ENCODE data around the gene SLC2A10.

The SLC2A10 gene

DNA sequence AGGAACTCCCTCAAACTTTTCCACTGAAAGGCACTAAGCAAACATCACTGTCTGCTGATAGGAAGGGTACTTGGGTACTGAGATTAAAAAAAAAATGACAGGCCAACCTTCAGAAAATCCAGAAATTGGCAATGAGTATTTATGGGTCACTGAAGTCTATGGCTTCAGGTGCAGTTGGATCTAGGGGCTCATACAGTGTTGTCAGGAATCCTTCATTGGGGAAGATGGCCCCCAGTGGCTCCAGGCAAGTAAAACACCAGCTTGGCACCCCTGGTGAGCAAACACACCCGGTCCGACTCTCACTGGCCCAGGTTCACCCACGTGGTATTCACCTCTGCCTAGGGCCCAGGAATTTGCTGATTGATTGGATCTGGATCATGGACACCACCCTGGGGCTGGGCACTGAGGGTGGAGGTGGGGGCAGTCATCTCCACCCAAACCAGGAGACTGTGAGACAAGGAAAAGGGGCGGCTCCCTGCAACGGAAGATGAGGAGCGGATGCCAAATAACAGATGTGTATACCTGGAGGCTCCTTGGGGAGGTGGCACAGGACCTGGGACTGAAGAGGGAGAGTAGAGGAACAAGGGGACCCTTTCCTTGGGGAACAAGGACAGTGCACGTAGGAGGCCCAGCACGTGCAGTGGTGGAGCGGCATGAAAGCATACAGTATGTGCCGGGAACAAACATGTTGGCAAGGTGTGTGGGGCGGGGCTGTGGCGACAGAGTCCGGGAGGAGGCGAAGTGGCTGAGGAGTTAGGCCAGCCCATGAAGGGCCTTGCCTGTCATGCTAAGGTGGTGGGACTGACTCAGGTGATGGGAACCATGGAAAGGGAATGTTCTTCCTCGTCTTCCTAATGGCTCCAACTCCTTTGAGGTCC is 4.7 kb downstream of the SLC2A10 start:
- POLR2A ChIA-PET, result no interaction called here
- CTCF ChIA-PET, result interaction anchor here (0.9 kb wide), 1 partner anchor 38 kb away, joined by 3 read pairs; no protein-coding TSS in a partner anchor
- TF ChIP-seq, protein P1, sequence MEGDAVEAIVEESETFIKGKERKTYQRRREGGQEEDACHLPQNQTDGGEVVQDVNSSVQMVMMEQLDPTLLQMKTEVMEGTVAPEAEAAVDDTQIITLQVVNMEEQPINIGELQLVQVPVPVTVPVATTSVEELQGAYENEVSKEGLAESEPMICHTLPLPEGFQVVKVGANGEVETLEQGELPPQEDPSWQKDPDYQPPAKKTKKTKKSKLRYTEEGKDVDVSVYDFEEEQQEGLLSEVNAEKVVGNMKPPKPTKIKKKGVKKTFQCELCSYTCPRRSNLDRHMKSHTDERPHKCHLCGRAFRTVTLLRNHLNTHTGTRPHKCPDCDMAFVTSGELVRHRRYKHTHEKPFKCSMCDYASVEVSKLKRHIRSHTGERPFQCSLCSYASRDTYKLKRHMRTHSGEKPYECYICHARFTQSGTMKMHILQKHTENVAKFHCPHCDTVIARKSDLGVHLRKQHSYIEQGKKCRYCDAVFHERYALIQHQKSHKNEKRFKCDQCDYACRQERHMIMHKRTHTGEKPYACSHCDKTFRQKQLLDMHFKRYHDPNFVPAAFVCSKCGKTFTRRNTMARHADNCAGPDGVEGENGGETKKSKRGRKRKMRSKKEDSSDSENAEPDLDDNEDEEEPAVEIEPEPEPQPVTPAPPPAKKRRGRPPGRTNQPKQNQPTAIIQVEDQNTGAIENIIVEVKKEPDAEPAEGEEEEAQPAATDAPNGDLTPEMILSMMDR (IDR thresholded peaks at IDR 0.05; ENCODE audit: insufficient read depth, low read length, missing control alignments), result no peak

DNA sequence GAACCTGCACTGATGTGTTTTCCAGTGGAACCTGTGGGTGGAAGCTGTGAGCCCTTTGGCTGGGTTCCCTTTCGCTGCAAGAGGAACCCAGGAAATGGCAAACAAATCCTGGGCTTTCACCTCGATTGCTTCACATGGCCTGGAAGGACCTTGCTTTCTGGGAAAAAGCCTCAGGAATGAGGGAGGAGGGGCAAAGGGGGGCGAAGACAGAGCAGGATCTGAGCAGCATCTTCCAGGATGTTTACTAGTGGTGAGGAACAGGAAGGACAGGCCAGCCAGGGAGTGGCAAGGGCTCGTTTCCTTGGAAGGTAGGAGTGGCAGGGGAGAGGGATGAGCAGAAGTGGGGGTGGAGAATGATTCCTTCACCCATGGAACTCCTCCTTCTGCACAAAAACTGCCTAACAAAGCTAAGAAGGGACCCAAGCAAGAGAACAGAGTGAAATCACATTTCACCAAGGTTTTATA is 5.9 kb downstream of the SLC2A10 start:
- H3K4me3 ChIP-seq (ENCODE audit: low read depth, low read length), result no peak overlapping the region
- ChIA-PET CTCF (interaction anchor here (0.6 to 1.2 kb wide), 5 partner anchors 11 to 1427 kb away, joined by 3 to 4 read pairs (median 3); no protein-coding TSS in a partner anchor), POLR2A (no interaction called here)
- peak; percentile 28 for DNase-seq (ENCODE audit: low read depth, low spot score)
- TF ChIP-seq, protein P1 (IDR thresholded peaks at IDR 0.05; ENCODE audit: insufficient read depth, low read length, missing control alignments), result peak; percentile 24

More for the DNA sequence above, 4.7 kb downstream of the SLC2A10 start:
- DNase-seq (ENCODE audit: low read depth, low spot score), result no peak
- H3K4me3 ChIP-seq (ENCODE audit: low read depth, low read length), result no peak overlapping the region

DNA sequence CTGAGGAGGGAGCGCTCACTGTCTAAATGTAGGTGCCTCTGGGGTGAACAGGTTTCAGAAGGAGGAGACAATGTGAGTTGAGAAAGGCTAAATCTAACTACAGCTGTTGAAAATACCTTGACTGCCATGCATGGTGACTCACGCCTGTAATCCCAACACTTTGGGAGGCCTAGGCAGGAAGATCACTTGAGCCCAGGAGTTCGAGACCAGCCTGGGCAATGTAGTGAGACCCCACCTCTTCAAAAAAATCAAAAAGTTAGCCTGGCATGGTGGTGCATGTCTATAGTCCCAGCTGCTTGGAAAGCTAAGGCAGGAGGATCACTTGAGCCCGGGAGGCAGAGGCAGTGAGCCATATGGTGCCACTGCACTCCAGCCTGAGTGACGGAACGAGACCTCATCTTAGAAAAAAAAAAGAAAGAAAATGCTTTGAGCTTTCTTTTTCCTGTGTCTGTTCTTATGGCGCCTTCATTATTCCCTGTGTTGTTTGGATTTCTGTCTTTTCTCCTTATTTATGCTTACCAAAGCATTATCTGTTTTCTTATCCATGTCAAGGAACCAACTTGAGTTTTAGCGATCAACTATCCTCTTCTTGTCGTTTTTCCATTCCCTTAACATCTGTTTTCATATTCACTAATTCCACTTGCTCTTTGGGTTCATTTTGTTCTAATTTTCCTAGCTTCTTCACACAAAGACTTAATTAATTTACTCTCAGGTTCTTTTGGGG is 8.5 kb downstream of the SLC2A10 start:
- no peak for DNase-seq (ENCODE audit: low read depth, low spot score)
- H3K4me3 ChIP-seq (ENCODE audit: low read depth, low read length), result no peak overlapping the region
- ChIA-PET POLR2A (no interaction called here), CTCF (interaction anchor here (0.9 to 1.3 kb wide), 3 partner anchors 15 to 41 kb away, joined by 3 to 4 read pairs (median 3); no protein-coding TSS in a partner anchor)
- TF ChIP-seq, protein P1 (IDR thresholded peaks at IDR 0.05; ENCODE audit: insufficient read depth, low read length, missing control alignments), result no peak

DNA sequence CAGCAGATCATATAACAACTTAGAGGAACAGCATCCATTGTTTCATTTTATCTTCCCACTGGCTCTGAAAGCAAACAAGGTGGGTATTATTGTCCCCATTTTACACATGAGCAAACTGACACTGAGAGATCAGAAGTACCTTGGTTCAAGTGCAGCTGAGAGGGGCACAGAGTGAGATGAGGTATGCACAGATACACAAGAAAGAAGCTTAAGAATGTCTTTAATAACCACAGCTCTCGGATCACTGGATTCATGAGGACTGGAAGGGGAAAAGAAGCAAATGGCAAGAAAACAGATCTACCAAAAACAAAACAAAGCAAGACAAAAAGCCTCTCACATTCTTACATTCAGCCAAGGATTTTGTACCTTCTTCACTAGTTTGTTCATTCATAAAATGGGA is 10.6 kb downstream of the SLC2A10 start:
- ChIA-PET POLR2A (no interaction called here), CTCF (interaction anchor here (1.6 to 2.0 kb wide), 2 partner anchors 9 to 13 kb away, joined by 4 to 6 read pairs; no protein-coding TSS in a partner anchor)
- DNase-seq (ENCODE audit: low read depth, low spot score), result no peak
- TF ChIP-seq, protein P1 (IDR thresholded peaks at IDR 0.05; ENCODE audit: insufficient read depth, low read length, missing control alignments), result no peak
- no peak overlapping the region for H3K4me3 ChIP-seq (ENCODE audit: low read depth, low read length)

DNA sequence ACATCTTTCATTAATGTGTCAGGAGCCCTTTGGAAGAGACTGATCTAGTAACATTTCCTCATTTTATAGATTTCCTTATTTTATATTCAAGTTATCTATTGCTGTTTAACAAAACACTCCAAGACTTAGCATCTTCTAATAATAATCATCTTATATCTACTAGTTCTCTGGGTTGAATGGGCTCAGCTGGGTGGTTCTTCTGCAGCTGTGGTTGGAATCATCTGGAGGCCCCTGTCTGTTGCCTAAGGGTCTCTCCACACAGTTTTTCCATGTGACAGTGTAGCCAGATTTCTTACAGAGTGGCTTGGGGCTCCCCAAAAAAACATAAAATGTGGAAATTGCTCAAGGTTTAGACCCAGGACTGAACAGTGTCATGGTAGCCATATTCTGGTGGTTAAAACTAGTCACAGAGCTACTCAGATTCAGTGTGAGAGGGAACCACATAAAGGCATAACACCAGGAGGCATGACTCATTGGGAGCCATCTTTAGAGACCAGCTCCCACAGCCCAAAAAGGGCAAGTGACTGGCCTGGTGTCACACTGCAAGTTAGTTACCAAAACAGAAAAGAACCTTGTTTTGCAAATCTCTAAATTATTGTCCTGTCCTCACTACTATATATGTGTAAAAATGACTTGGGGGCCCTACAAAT is 11.5 kb downstream of the SLC2A10 start:
- TF ChIP-seq, protein P1 (IDR thresholded peaks at IDR 0.05; ENCODE audit: insufficient read depth, low read length, missing control alignments), result no peak
- ChIA-PET POLR2A (no interaction called here), CTCF (interaction anchor here (2.0 kb wide), 1 partner anchor 10 kb away, joined by 6 read pairs; no protein-coding TSS in a partner anchor)
- no peak overlapping the region for H3K4me3 ChIP-seq (ENCODE audit: low read depth, low read length)
- DNase-seq (ENCODE audit: low read depth, low spot score), result no peak

All from AG04449 (cell line).